Measurements from ENCODE around the gene ACOT11. TPM values are rescaled to one million over a fixed set of nuclear protein-coding genes. Genes with fewer than 3 reads are reported as not detected.

ACOT11 gene
- total and polyA plus RNA-seq, 2 of the 13 experiments (the other 11 are each of a cell fraction or from before 2014, with no cell fraction given): 2.6 to 3.3 TPM

- no peak for DNase-seq (ENCODE audit: low spot score)
- H3K9ac ChIP-seq (ENCODE audit: insufficient read depth, low read depth, low read length): no peak overlapping the region
- no peak overlapping the region for H2AFZ ChIP-seq (ENCODE audit: low read length)
- H3K9me3 ChIP-seq (ENCODE audit: low read length): no peaks in the 10 kb centered on the region; the same call in 1 of the 2 replicates
- intact Hi-C loops (cut with micrococcal nuclease; ENCODE audit: unreplicated experiment): no loop called here
- WGBS (ENCODE audit: low lambda C conversion rate): 92% methylated on average over 4 of the region's 9 CpGs
- CTCF ChIA-PET (ENCODE audit: low intra/inter-chr PET ratio, low total read pairs): no interaction called here
- no peak for TF ChIP-seq HOMEZ (CRISPR knock-in tag; IDR thresholded peaks at IDR 0.05; ENCODE audit: low read depth)
- TF ChIP-seq, protein P1, sequence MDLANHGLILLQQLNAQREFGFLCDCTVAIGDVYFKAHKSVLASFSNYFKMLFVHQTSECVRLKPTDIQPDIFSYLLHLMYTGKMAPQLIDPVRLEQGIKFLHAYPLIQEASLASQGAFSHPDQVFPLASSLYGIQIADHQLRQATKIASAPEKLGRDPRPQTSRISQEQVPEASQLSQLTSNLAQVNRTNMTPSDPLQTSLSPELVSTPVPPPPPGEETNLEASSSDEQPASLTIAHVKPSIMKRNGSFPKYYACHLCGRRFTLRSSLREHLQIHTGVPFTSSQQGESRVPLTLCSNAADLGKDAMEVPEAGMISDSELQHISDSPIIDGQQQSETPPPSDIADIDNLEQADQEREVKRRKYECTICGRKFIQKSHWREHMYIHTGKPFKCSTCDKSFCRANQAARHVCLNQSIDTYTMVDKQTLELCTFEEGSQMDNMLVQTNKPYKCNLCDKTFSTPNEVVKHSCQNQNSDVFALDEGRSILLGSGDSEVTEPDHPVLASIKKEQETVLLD (CRISPR knock-in tag; IDR thresholded peaks at IDR 0.05; ENCODE audit: low read depth): no peak
- TF ChIP-seq ZNF496 (CRISPR knock-in tag; IDR thresholded peaks at IDR 0.05; ENCODE audit: insufficient replicate concordance): no peak
- no peak for TF ChIP-seq ATRX (CRISPR knock-in tag; IDR thresholded peaks at IDR 0.05; ENCODE audit: borderline replicate concordance)
- no peak for TF ChIP-seq TGIF2 (CRISPR knock-in tag; IDR thresholded peaks at IDR 0.05)
- no peak for TF ChIP-seq RNF219 (CRISPR knock-in tag; IDR thresholded peaks at IDR 0.05)
- TF ChIP-seq ZNF292 (CRISPR knock-in tag; IDR thresholded peaks at IDR 0.05; ENCODE audit: borderline replicate concordance, low read depth): no peak
- TF ChIP-seq MEIS2 (CRISPR knock-in tag; IDR thresholded peaks at IDR 0.05): no peak
- TF ChIP-seq ZNF878 (CRISPR knock-in tag; IDR thresholded peaks at IDR 0.05): no peak
- TF ChIP-seq SNAPC2 (CRISPR knock-in tag; IDR thresholded peaks at IDR 0.05): no peak
- TF ChIP-seq ZNF253 (CRISPR knock-in tag; IDR thresholded peaks at IDR 0.05; ENCODE audit: borderline replicate concordance): no peak
- BruUV-seq (replicated peaks): no TSS peak
- in situ Hi-C loops (cut with HindIII; ENCODE audit: extremely low pct_ligation_motif_present, low pct_unique_long_range_greater_than_20kb): no loop called here
- no peak overlapping the region for H3K4me3 ChIP-seq (replicated peaks in 1 of 3; ENCODE audit: insufficient read depth in 1 of 3, low read depth in 2 of 3, low read length in 3 of 3)
- H3K27ac ChIP-seq (ENCODE audit: extremely low read length, insufficient read depth, low read length): no peak overlapping the region
- no peaks in the 10 kb centered on the region for H3K79me2 ChIP-seq (ENCODE audit: insufficient read depth, low read length)
- H3K36me3 ChIP-seq (replicated peaks in 1 of 2; ENCODE audit: control insufficient read depth in 1 of 2, insufficient read depth in 2 of 2, low read length in 2 of 2): no peaks in the 10 kb centered on the region
- no peak for ATAC-seq
- H3K27me3 ChIP-seq (ENCODE audit: control insufficient read depth in 1 of 2, insufficient read depth in 2 of 2, low read length in 2 of 2): no peaks in the 10 kb centered on the region
- H3K4me1 ChIP-seq (ENCODE audit: insufficient read depth, low read length): peaks cover 23% of the 10 kb centered on the region
- H4K20me1 ChIP-seq (ENCODE audit: insufficient read depth, low read length): no peaks in the 10 kb centered on the region
- FAIRE-seq: no peak
- H3K4me2 ChIP-seq (ENCODE audit: low read depth, low read length): no peak overlapping the region
- POLR2A ChIA-PET: no interaction called here
These were observed 11.1 kb downstream of the ACOT11 start for GRCh38 chr1:54559111-54559548.

Measured in HepG2 (cell line).